Kidney glomerular epithelial cell (primary cell): Measurements from ENCODE around the gene COMMD3.

ENCODE experiments used
- DNase-seq: peaks from one replicate; lab custom pipeline; 2025; lab: John Stamatoyannopoulos, UW

Gene COMMD3

DNA sequence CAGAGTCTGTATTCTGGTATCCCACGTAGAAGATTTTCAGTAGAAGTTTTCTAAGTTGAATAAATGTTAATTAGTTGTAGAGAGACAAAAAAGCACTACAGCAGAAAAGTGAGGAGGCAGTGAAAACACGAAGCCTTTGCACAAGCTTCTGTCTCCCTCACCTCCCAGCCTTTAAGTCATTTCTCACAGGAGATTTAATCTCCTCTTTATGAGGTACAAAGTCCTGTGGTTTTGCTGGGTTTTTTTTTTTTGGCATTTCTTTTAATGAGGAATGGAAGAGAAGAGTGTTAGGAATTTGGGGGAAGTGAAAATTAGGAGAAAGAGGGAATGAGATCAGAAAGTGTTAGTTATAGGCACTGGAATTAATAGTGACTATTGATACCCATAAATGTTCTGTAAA lies 50.6 kb downstream of the COMMD3 start:
- no peak for DNase-seq

DNA sequence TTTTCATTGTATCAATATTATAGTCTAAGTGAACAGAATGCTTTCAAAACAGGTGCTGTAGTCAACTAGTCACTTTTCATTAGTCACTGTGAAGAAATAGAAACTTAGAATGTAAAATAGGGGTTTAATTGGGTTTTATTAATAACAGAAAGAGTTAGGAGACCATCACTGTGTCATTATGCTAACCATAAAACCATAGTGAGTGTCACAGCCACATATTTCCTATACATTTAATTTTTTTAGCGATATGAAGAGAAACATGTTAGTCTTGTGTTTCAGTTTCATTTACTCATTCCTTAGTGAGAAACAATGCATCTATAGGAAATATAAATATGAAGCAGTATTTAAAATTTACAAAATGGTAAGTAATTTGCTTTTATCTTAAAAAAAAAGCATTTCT lies 51.3 kb downstream of the COMMD3 start:
- no peak for DNase-seq

DNA sequence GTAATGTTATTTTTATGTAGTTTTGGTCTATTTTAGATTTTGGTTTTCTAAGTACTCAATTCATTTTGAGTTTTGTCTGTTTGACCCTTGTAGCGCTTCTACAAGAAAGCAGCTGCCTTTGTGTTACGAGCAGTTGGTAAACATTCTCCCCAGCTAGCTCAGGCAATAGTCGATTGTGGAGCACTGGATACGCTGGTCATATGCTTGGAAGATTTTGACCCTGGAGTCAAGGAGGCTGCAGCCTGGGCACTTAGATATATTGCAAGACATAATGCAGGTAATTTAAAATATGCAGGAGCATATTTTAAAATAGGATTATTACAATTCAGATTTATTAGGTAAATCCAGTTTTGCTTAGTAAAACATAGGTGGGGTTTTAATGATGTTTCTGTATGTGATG lies 52.2 kb downstream of the COMMD3 start:
- no peak for DNase-seq

DNA sequence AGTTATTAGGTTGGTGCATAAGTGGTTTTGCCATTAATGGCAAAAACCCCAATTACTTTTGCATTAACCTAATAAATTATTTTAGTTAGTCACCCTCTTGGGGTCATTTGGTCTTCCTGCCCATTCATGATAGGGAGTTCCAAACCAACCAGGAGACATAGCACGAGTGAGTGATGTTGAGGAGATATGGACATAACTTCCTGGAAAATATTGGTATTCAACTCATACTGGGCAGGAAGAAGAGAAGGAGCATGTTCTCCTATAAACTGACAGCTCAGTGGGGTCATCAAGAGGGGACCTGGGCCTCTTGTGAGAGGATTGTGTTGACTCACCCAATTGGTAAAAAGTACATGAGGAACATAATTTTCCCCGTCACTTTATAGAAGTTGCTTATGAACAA lies 52.8 kb downstream of the COMMD3 start:
- no peak for DNase-seq

DNA sequence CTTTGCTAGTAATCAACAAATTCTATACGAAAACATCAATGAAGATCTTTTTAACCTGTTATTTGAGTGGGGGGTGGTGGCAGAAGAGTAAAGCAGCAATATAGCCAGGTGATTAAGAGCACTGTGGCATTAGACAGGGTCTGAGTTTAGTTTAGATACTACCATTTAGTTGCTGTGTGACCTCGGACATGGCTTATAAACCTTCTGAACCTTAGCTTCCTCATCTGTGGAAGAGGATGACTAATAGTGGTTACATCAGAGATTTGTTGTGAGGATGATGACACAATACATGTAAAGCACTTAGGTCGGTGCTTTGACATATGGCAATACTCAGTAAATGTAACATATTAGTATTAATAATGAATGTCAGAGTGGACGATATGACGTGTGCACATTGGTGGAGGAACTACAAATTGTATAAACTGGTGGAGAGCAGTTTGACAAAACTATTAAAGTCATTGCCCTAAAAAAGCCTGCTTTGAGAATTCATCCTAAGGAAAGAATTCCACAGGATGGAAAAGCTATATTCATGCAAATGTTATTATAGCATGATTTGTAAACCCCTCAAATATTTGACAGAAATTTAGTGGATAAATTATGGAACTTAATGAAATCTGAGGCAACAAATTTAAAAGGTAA lies 53.4 kb downstream of the COMMD3 start:
- DNase-seq: no peak
